Umbilical cord (tissue), 2 donors: Measurements from ENCODE around the gene MPZL3. TPM values are rescaled to one million over a fixed set of nuclear protein-coding genes. Genes with fewer than 3 reads are reported as not detected.
"Not testable (repeated sequence)": the region's sequence is repeated elsewhere in the genome, so short reads cannot be mapped to it uniquely, and the experiment has no call there.

ENCODE experiments used
- DNase-seq: peaks from one replicate; pipeline ENCODE4 v3.0.0-alpha.2; 2015; ENCODE audit warnings: low spot score
- total RNA-seq: library from RNA; depleted of rRNA; stranded (reverse); fragments of >200 nt; gene quantifications from one replicate; pipeline ENCODE4 v1.2.3, GENCODE V29; 2014; ENCODE audit warnings: low replicate concordance; ENCODE audit not compliant: insufficient read depth

The MPZL3 gene
- total RNA-seq, 1 donor from 2014 or later, result 5.3 TPM

DNA sequence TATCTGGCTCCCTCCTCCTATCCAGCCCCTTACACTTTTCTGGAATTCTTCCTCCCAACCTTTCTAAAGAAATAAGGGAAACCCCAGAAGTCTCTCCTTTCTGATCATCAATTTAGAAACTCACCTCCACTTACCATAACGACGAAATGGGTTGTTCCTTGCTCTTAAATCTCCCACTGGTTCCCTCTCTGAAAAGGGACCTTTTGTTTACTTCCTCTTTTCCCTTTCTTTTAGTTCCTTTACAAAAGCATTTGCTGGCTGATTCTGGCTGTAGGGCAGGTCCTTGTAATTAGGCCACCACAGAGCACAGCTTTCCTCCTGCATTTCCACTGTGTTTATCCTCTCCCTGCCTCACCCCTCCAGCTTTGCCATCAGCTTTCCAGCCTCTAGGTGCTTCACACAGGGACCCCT, 39.4 kb downstream of the MPZL3 start:
- DNase-seq, result no peak

DNA sequence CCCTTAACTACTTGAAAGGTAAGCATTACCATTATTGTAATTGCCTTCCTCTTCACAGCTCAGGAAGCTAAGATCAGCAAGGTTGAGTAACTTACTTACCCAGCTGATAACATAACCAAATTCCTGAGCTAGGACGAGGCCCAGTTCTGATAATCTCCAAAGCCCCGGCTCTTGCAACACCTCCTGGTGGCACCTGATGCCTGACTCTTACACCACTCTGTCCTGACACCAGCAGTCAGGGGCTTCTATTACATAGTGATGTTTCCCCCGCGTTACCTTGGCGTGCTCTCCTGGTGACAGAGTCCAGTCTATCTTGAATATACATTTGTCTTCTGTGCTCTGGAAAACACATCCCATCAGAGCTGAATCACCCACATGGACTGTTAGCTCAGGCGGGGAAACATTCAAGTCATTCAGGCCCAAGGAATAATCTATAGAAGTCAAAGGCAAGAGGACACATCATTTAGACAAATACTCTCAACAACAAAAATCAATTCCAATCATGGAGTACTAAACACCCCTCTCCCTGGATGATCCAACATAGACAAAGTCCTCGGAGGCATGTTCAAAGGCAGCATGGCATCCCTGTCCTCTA, 39.9 kb downstream of the MPZL3 start:
- no peak for DNase-seq

DNA sequence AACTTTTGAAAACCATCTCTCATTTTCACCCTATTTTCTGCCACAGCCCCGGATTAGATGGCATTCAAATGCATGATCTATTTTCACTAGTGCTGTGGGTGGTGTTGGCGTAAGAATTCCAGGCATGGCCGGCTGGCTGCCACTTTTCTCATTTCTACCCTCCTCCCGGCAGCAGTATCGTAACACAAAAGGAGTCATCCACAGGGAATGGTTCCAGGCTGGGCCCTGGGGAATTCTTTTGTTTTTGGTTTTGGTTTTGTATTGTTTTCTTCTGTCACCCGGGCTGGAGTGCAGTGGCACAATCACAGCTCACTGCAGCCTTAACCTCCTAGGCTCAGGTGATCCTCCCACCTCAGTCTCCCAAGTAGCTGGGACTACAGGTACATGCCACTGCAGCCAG, 41.2 kb downstream of the MPZL3 start:
- no peak for DNase-seq

DNA sequence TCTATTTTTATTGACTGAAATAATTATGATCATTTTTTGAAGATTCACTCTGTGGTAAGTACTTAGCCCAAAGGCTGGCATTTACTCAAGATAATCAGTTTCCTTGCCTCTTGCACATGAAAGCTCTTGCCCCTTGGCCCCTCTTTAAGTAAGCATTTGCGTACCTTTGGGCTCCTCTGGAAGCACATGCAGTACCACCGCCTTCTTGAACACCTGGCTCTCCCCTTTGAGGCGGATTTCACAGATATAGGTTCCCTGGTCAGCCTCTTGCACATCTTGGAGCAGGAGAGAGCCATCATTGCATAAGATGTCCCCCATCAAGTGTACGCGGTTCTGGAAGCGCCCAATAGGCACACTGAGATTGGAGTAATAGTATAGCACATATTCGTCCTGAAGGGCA, 41.8 kb downstream of the MPZL3 start:
- DNase-seq, result no peak

DNA sequence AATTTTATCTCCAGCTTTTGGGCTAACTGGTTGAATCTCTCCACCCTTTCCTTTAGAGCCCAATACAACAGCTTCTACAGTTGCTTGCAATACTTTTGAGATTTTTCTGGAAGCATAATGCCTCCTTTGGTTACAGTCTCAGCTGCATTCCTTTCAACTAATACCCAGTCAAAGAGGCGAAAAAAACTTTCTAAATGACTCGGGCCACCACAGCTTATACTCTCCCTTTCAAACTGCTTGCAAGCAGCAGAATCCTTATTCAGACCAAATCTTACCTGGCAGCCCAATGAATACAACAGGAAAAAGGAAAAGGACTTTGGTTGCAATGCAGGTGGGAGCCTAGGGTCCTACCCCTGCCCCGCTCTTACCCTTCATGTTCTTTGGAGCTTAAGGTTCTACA, 43.1 kb downstream of the MPZL3 start:
- DNase-seq, result no peak

DNA sequence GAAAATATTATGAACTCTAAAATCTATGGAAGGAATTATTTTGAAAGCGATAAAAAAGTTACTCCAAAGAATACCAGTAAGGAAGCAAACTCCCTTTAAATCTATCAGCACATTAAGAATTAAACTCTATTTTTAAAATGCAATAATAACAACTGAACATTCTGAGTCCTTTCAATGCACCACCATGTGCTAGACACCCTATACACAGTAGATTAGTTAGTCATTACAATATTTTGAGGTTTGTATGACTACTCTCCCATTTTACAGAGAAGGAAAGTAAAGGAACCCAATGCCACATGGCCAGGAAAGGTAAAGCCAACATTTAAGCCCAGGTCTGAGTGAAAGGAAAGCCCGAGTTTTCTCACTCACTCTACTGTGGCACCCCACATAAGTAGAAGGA, 45.1 kb downstream of the MPZL3 start:
- no peak for DNase-seq

DNA sequence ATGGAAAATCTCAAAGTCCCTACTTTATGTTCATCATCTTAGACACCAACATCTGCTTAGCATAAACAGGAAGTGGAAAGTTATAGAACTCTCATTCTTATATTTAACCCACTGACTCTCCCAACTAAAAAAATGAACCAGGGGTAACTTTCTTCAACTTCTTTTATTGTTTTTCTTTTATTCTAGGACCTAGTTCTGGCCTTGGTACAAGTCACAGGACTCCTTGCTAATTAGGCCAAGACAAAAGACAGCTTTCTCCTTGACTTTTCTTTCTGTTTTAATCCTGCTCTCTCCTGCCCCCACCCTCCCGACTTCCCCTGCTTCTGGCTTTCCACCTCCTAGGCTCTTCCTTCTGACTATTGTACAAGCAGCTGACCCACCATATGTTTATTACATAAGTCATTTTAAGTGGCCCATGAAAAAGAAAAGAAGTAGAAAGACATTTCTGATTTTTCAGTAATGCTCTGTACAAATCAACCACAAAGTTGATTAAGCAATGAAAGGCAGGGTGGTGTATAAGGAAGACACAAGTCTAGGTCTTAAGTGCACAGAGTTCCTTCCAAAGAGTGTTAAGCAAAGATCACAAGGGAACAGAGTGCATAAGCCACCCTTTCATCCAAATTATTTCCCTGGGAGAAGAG, 45.7 kb downstream of the MPZL3 start:
- DNase-seq, result no peak

DNA sequence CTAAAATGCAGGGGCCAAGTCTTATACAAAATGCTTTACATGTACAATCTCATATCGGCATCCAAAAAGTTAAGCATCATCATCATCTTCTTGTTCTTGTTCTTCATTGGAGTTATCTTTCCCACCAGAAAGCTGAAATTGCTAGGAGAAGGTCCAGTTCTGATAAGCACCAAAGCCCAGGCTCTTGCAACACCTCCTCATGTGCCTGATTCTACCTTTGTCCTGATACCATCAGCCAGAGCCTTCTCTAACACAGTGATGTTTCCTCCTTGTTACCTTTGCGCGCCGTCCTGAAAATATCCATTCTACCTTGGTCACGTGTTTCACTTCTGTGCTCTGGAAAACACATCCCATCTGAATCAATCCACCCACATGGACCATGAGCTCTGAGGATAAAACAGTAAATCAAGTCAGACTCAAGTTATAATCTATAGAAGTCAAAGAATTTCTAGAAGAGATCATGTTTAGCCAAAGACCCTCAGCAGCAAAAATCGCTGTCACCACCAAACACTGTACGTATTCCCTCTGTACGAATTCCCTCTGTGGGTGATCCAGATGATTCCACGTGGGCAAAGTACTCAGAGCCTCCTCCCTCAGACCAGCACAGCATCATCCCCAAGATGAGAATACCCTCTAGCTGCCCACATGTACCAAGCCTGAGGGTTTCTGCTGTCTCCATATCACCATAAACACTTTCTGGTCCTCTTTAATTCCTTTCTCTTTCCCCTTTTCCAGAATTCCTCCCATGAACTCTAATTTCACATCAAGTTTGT, 46.4 kb downstream of the MPZL3 start:
- DNase-seq, result no peak

DNA sequence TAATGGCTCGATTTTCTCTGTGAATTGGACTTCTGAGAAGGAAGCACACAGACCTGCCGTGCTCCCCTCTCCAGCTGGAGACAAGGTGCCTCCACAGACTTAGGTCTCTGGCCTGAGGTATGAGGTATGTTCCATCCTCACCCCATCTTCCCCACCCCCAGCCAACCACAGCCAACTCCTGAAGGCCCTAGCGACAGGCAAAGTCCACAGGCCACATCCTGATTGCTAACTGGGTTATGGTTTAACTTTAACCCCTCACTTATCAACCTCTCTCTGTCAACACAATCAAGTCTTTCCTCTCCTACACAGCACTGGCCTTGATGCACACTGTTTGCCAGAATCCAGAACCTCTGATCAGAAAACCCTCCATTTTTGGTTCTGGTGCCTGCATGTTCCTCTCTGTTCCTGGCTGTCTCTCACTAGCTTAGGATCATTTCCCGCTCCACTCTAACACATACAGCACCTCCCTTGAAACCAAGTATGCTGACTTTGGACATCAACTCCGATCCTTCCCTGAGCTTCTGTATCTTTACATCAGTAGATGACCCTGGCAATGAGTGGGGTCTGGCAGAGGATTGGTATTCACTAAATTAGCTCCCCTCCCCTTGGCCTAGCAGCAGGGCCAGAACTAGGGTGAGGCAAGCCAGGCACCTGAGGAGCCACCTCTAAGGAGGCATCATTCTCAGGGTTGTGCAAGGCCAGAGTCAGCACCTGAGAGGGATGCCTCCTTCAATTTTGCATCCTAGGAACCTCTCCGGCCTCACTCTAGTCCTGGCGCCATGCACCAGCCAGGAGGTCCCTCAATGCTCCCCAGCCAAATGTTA, 49.4 kb downstream of the MPZL3 start:
- DNase-seq, result no peak

DNA sequence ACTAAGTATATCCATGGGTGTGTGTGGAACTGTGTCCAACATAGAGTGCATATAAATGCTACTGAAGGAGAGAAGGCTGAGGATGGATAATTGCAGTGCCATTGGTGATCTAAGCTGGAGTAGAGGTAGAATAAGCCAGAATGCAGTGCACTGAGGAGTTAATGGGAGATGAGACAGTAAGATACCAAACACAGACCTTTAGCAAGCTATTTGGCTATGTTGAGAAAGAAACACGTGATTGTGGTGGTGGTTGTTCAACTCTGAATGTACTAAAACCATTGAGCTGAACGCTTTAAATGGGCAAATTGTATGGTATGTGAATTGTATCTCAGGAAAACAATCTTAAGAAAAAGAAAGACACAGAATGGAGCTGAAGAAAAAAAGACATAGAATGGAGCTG, 50.2 kb downstream of the MPZL3 start:
- no peak for DNase-seq

DNA sequence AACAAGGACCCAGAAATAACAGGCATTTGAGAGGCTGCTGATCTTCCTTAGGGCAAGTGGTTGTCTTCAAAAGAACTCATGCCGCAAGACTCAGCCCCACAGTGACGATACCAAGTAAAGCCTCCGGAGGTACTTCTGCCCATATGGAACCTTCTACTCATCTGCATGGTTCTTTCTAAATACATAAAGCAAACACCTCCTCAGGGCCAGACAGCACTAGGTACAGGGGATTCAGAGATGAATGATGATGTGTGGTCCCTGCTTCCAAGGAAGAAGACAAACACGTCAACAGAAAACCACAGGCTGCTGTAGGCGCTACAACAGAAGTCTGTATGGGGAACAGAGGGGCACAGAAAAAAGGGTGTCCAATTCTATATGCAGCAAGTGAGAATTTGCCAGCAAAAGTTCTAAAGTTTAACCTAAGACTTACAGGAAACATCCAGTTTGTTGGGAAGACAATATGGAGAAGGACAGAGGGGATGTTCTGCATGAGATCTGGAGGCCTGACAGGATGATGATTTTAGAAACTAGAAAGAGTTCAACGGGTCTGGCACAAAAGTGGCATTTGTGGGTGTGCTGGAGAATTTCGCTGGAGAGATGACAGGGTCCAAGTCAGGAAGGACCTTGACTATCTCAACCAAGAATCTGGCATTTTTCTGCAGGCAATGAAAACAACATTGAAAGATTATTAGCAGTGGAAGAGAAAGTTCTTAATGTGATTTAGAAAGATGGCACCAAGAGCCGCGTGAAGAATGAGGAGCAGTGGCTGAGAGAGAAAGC, 51.1 kb downstream of the MPZL3 start:
- no peak for DNase-seq

DNA sequence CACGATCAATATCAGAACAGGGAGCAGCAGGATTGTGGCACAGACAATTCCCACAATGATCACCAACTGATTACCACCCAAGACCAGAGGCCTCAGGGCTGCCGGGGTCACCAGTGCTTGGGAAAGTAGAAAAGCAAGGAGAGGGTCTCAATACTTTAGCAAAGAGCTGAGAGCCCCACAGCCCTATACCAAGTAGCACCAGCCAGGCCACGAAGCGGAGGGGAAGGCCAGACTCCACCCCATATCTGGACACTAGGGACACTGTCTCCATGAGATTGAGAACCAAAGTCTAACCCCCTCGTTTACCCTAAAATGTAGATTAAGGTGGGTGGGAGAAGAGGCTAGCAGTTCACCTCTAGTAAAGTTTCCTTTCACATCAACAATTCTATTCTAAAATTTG, 51.7 kb downstream of the MPZL3 start:
- no peak for DNase-seq

DNA sequence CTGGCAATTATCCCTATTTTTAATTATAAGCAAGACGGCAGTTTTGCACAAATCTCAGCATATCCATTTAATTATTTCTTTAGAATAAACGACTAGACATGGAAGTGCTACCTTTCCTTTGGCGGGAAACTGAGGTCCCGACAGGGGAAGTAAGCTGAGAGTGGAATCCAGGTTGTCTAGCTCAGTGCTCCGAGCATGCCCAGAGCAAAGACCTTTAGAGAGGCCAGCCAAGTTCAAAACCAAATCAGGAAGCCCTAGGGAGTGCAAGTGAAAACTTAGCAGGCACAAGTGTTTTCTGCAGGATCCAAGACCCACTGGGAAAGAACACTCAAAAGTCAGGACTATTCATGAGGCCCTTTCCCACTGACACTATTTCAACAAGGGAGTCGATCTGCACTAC, 53.0 kb downstream of the MPZL3 start:
- no peak for DNase-seq

DNA sequence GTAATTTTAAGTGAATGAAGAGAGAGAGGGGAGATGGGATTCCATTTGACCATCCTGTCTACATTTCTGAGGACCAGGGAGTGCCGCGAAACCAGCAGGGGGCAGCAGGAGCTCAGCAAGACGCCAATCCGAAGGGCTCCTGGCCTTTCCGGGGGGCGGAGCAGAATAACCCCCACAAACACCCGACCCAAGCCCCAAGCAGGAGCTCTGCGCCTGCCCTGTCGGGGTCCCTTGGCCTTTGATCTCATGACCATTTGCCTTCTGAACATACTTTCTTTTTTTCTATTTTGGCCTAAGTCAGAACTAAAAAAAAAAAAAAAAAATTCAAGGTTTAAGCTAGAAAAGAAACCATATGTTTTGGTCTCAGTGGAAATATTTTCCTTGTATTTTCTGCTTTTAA, 53.8 kb downstream of the MPZL3 start:
- peak; percentile 82 for DNase-seq

DNA sequence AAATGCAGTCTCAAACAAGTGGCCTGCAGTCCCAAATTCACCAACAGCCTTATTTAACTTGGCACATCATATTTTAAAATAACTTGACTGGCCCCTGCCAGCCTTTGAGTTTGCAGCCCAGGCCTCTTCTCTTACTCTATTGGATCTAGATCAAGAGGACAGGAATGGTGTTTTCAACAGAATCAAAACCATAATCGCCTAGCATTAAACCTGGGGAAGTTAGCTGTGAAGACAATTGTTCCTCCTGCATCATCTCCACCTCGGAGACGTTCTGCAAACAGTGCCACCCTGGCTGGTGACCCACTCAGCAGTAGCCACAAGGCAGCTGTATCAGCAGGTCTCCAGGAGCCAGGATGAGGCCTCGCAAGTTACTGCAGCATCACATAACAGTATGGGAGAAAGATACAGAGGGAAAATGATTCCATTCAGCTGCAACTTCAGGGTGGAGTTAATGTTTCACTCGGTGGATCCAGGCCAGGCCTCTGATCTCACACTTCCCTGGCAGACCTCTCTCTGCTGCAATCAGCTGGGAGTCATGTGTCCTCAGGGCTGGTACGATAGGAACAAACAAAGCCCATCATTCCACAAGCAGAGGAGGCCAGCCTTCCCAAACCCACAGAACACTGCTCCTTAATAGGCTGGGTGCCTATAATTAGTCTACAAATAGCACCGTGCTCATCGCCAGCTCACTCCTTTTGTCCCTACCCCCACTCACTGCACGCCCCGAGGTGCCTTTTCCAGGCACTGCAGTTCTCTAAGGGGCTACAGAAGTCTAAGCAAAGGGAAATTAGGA, 57.1 kb downstream of the MPZL3 start:
- peak; percentile 95 for DNase-seq

DNA sequence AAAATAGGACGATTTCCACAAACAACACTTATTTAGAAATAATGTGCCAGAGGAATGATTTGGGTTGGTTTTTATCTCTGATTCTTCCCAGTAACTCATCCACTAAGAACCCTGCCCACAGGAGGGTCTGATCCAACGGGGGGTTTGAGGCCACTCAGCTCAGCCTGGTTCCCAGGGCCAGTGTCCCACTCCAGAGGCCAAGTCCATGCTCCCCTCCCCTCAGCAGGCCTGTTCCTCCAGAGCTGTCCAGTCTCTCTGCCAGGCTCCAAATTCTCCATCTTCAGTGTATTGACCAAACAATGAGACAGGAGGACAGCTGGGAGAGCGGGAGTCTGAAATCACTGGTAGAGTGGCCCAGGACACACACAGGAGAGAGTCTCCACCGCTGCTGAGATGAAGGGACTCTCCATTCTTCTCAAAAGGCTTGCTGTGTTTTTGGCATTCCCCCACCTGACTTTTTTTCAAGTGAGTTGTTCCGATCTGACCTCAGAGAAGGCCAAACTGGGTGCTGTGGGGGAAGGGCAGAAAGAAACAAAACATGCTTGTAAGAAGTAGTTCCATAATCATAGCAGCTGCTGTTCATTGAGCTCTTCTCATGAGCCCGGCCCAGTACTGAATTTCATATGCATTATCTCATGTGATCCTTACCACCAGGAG, 58.1 kb downstream of the MPZL3 start:
- no peak for DNase-seq

DNA sequence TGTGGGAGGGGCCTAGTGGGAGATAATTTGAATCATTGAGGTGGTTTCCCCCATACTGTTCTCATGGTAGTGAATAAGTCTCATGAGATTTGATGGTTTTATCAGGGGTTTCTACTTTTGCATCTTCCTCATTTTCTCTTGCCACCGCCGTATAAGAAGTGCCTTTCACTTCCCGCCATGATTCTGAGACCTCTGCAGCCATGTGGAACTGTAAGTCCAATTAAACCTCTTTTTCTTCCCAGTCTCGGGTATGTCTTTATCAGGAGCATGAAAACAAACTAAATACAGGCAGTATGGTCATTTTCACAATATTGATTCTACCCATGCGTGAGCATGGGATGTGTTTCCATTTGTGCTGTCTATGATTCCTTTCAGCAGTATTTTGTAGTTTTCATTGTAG, 59.3 kb downstream of the MPZL3 start:
- not testable (repeated sequence) for DNase-seq

DNA sequence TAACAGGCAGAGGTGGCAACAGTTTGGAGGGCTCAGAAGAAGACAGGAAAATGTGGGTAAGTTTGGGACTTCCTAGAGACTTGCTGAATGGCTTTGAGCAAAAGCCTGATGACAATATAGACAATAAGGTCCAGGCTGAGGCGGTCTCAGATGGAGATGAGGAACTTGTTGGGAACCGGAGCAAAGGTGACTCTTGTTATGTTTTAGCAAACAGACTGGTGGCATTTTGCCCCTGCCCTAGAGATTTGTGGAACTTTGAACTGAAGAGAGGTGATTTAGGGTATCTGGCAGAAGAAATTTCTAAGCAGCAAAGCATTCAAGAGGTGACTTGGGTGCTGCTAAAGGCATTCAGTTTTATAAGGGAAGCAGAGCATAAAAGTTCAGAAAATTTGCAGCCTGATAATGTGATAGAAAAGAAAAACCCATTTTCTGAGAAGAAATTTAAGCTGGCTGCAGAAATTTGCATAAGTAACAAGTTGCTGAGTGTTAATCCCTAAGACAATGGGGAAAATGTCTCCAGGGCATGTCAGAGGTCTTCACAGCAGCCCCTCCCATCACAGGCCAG, 61.1 kb downstream of the MPZL3 start:
- DNase-seq, result not testable (repeated sequence)

DNA sequence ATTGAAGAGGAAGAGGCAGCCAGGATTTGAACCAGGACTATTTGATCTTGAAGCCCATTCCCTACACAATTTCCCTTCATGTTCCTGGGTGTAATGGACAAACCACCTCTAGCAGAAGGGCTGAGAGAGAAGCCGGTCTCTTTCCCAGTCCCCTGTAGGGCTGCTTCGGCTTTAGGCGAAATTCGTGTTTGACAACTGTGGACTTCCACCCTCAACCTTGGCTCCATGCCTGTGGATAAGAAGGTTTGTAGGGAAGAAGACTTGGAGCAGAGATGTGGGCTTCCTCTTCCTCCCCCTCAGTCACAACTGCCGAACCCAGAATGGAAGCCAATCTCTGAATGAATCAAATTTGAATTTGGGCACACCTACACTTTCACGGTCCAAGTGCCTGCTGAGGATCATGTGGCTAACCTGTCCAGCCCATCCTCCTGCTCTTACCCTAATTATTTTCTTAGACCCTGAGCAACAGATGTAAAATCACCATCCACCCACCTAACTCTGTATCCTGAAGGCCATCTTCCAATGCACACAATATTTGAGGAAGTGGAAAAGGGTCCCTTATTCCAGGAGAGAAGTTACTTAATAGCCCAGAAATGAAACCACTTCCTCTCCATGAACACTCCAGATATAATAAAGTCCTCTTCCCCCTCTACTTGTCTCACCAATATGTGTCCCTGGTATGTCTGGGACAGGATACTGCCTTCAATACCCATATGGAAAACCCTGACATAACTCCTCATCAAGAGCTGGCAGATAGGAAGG, 65.6 kb downstream of the MPZL3 start:
- DNase-seq, result no peak
